IMR-90 (cell line): ENCODE data around the gene PARD6G. TPM values are rescaled to one million over a fixed set of nuclear protein-coding genes. Genes with fewer than 3 reads are reported as not detected.

Source experiments
- ATAC-seq: fragments of 200-7000 bp; cut with Tn5 transposase; 2 replicates; pipeline ENCODE4 v1.9.1; 2020; ENCODE audit warnings: low read depth, mild to moderate bottlenecking, moderate library complexity
- BruUV-seq: library from RNA; stranded (reverse); fragments of 400-500 nt; replicated peaks from 2 replicates; lab custom pipeline; 2021; lab: Mats Ljungman, UMichigan
- CTCF ChIA-PET: fragments of 300-600 bp; formaldehyde crosslinking; extraction: SDS; loops from one replicate; lab custom pipeline; 2021; ENCODE audit warnings: antibody characterized with exemption; lab: Yijun Ruan, JAX
- POLR2A ChIA-PET: fragments of 300-600 bp; sonication (Branson Sonifier 250); formaldehyde crosslinking; loops from one replicate; lab custom pipeline; 2022; ENCODE audit warnings: antibody characterized with exemption; ENCODE audit not compliant: unreplicated experiment; lab: Charles Lee
- DNase-seq: peaks from one replicate; pipeline ENCODE4 v3.0.0; 2013
- H2AFZ ChIP-seq: replicated peaks from 2 replicates; pipeline ENCODE3; 2013; ENCODE audit warnings: low read length, mild to moderate bottlenecking; ENCODE audit not compliant: poor library complexity
- H2AK5ac ChIP-seq: 2 replicates; pipeline ENCODE4 v1.6.1; 2013; ENCODE audit warnings: low read depth, low read length, inconsistent platforms
- H2AK9ac ChIP-seq: replicated peaks from 2 replicates; pipeline ENCODE3; 2013; ENCODE audit warnings: mild to moderate bottlenecking, low read depth, low read length, moderate library complexity; ENCODE audit not compliant: poor library complexity
- H2BK120ac ChIP-seq: 2 replicates; pipeline ENCODE4 v1.6.1; 2013; ENCODE audit warnings: low read depth, low read length, inconsistent platforms
- H2BK15ac ChIP-seq: 3 replicates; pipeline ENCODE4 v1.6.1; 2013; ENCODE audit warnings: low read depth, low read length, inconsistent platforms
- H2BK20ac ChIP-seq: 2 replicates; pipeline ENCODE4 v1.6.1; 2013; ENCODE audit warnings: low read depth, mild to moderate bottlenecking, inconsistent platforms, low read length, moderate library complexity
- H2BK5ac ChIP-seq: 2 replicates; pipeline ENCODE4 v1.6.1; 2013; ENCODE audit warnings: mild to moderate bottlenecking, low read depth, low read length, inconsistent platforms; ENCODE audit not compliant: poor library complexity, severe bottlenecking
- H3K14ac ChIP-seq: replicated peaks from 2 replicates; pipeline ENCODE4 v1.6.1; 2013; ENCODE audit warnings: low read depth, low read length, inconsistent platforms
- H3K18ac ChIP-seq: 2 replicates; pipeline ENCODE4 v1.6.1; 2013; ENCODE audit warnings: low read depth, low read length, control low read depth
- H3K23ac ChIP-seq: 2 replicates; pipeline ENCODE4 v1.6.1; 2013; ENCODE audit warnings: low read depth, low read length, inconsistent platforms
- H3K27ac ChIP-seq: 2 replicates; pipeline ENCODE4 v1.5.1; 2013; ENCODE audit warnings: mild to moderate bottlenecking, control low read depth, low read length; ENCODE audit not compliant: insufficient read depth
- H3K27me3 ChIP-seq: 2 replicates; pipeline ENCODE4 v1.6.1; 2013; ENCODE audit warnings: low read length; ENCODE audit not compliant: control insufficient read depth, insufficient read depth
- H3K36me3 ChIP-seq: 2 replicates; pipeline ENCODE4 v1.6.1; 2013; ENCODE audit warnings: low read length, mixed read lengths; ENCODE audit not compliant: control insufficient read depth, insufficient read depth
- H3K4ac ChIP-seq: 2 replicates; pipeline ENCODE4 v1.6.1; 2013; ENCODE audit warnings: low read depth, low read length, inconsistent platforms
- H3K4me1 ChIP-seq: 2 replicates; pipeline ENCODE4 v1.6.1; 2013; ENCODE audit warnings: low read length, mixed read lengths; ENCODE audit not compliant: control insufficient read depth, insufficient read depth
- H3K4me2 ChIP-seq: 2 replicates; pipeline ENCODE4 v1.6.1; 2013; ENCODE audit warnings: low read depth, mild to moderate bottlenecking, control low read depth, low read length, moderate library complexity
- H3K4me3 ChIP-seq: 2 replicates; pipeline ENCODE4 v1.5.1; 2013; ENCODE audit warnings: low read depth, mild to moderate bottlenecking, control low read depth, low read length, moderate library complexity; ENCODE audit not compliant: insufficient read depth
- H3K56ac ChIP-seq: 2 replicates; pipeline ENCODE4 v1.6.1; 2013; ENCODE audit warnings: low read length, inconsistent platforms; ENCODE audit not compliant: insufficient read depth; ENCODE audit errors: extremely low read depth
- H3K79me1 ChIP-seq, 2 experiments: 2 replicates each; pipeline ENCODE4 v1.6.1; 2013; ENCODE audit warnings: low read length in 2 of 2, inconsistent platforms in 1 of 2, low read depth in 1 of 2
- H3K9ac ChIP-seq: 2 replicates; pipeline ENCODE4 v1.6.1; 2013; ENCODE audit warnings: low read depth, low read length, control low read depth
- H3K9me1 ChIP-seq: 2 replicates; pipeline ENCODE4 v1.6.1; 2013; ENCODE audit warnings: low read length, inconsistent platforms; ENCODE audit not compliant: insufficient read depth
- H3K9me3 ChIP-seq: 2 replicates; pipeline ENCODE4 v1.6.1; 2013; ENCODE audit warnings: low read length; ENCODE audit not compliant: control insufficient read depth, insufficient read depth
- H4K20me1 ChIP-seq: 2 replicates; pipeline ENCODE4 v1.6.1; 2013; ENCODE audit warnings: low read length, inconsistent platforms; ENCODE audit not compliant: insufficient read depth
- H4K5ac ChIP-seq: 2 replicates; pipeline ENCODE4 v1.6.1; 2013; ENCODE audit warnings: mild to moderate bottlenecking, low read depth, low read length, control low read depth
- H4K8ac ChIP-seq, 2 experiments: 2 replicates each; pipeline ENCODE4 v1.6.1; 2013; ENCODE audit warnings: low read depth in 2 of 2, low read length in 2 of 2, control low read depth in 1 of 2, inconsistent platforms in 1 of 2
- H4K91ac ChIP-seq: 2 replicates; pipeline ENCODE4 v1.6.1; 2013; ENCODE audit warnings: low read depth, low read length, inconsistent platforms; ENCODE audit not compliant: insufficient read depth
- BHLHE40 ChIP-seq: fragments of 150-350 bp; IDR thresholded peaks from 2 replicates; pipeline ENCODE4 v1.6.1; 2016; ENCODE audit warnings: mild to moderate bottlenecking, low read depth, low read length
- CHD1 ChIP-seq: IDR thresholded peaks from 2 replicates; pipeline ENCODE4 v1.6.1; 2012; ENCODE audit warnings: low read depth, low read length, improper control_type of control experiment
- CTCF ChIP-seq: conservative IDR thresholded peaks from 2 replicates; pipeline ENCODE4 v1.5.1; 2012; ENCODE audit warnings: mild to moderate bottlenecking, low read depth, low read length, improper control_type of control experiment
- FOS ChIP-seq: fragments of 150-350 bp; IDR thresholded peaks from 2 replicates; pipeline ENCODE4 v1.6.1; 2016; ENCODE audit warnings: low read depth, low read length
- MAZ ChIP-seq: IDR thresholded peaks from 2 replicates; pipeline ENCODE4 v1.6.1; 2012; ENCODE audit warnings: low read depth, mild to moderate bottlenecking, low read length, improper control_type of control experiment, moderate library complexity, borderline replicate concordance
- MXI1 ChIP-seq: IDR thresholded peaks from 2 replicates; pipeline ENCODE4 v1.6.1; 2012; ENCODE audit warnings: low read depth, mild to moderate bottlenecking, low read length, moderate library complexity, borderline replicate concordance
- NFE2L2 ChIP-seq: fragments of 150-350 bp; IDR thresholded peaks from 2 replicates; pipeline ENCODE4 v1.6.1; 2016; ENCODE audit warnings: low read depth, mild to moderate bottlenecking, low read length
- WGBS, 2 experiments: methylation state at CpG; one replicate each; pipeline versions ENCODE4 v1.1.5 to v1.1.7; 2013; ENCODE audit warnings: missing lambda C conversion rate in 2 of 2; ENCODE audit not compliant: insufficient read length in 1 of 2; ENCODE audit errors: extremely low coverage in 2 of 2; 5-methylcytosine and 5-hydroxymethylcytosine counted together
- dilution Hi-C: fragments of 300-500 bp; cut with HindIII; formaldehyde crosslinking; loops from one replicate; pipeline ENCODE4 v1.14.3; 2018; ENCODE audit warnings: low sequenced_read_pairs; ENCODE audit not compliant: unreplicated experiment
- in situ Hi-C: fragments of 300-500 bp; cut with MboI; formaldehyde crosslinking; loops from 3 replicates; pipeline ENCODE4 v1.14.3; 2019; ENCODE audit warnings: low sequenced_read_pairs, inconsistent platforms, mixed read lengths
- intact Hi-C: fragments of 100-400 bp; cut with micrococcal nuclease; formaldehyde crosslinking; loops from 2 replicates; pipeline ENCODE4 v1.10.0; 2022
- polyA plus RNA-seq, 3 experiments: library from polyadenylated mRNA; depleted of rRNA; stranded (reverse); fragments of >200 nt; gene quantifications; 2 replicates each; pipeline ENCODE4 v1.2.3, GENCODE V29; 2012; ENCODE audit warnings: low replicate concordance in 1 of 3
- total RNA-seq: library from RNA; depleted of rRNA; stranded (reverse); fragments of >200 nt; gene quantifications from 2 replicates; pipeline ENCODE4 v1.2.3, GENCODE V29; 2012

Gene PARD6G
- total and polyA plus RNA-seq, 2 of the 4 experiments (the other 2 are of a cell fraction): 2.5 to 4.6 TPM

- TF ChIP-seq CTCF (no peak), MXI1 (no peak), BHLHE40 (no peak), FOS (no peak), MAZ (no peak), CHD1 (no peak), NFE2L2 (no peak)
- Histone ChIP-seq H2BK15ac (no peak overlapping the region), H3K4me1 (no peaks in the 10 kb centered on the region), H2BK120ac (no peak overlapping the region), H3K4me3 (no peak overlapping the region), H3K4me2 (no peak overlapping the region), H3K9me1 (no peaks in the 10 kb centered on the region), H2AFZ (no peak overlapping the region), H2BK20ac (no peak overlapping the region), H2AK9ac (no peak overlapping the region), H4K8ac (no peak overlapping the region), H3K23ac (no peak overlapping the region), H3K27me3 (no peaks in the 10 kb centered on the region), H4K5ac (no peak overlapping the region), H3K9me3 (no peaks in the 10 kb centered on the region), H3K36me3 (no peaks in the 10 kb centered on the region), H3K79me1 (peaks cover 0 to 3% of the 10 kb centered on the region in 2 experiments; a peak in 1 of 4 replicates), H3K56ac (no peak overlapping the region), H3K9ac (no peak overlapping the region), H2BK5ac (no peak overlapping the region), H3K18ac (no peak overlapping the region), H2AK5ac (no peak overlapping the region), H3K14ac (no peak overlapping the region), H3K27ac (no peak overlapping the region), H4K20me1 (no peaks in the 10 kb centered on the region; the same call in 1 of the 2 replicates), H3K4ac (no peak overlapping the region), H4K91ac (no peak overlapping the region)
- intact Hi-C loops: no loop called here
- no TSS peak for BruUV-seq
- dilution Hi-C loops: no loop called here
- in situ Hi-C loops: no loop called here
- 89% methylated on average over 8 of the region's 10 CpGs; no CpG with 5 or more reads in 1 of the 2 experiments for WGBS, 2 experiments
- DNase-seq (no peak), ATAC-seq (no peak)
- CTCF ChIA-PET: no interaction called here
- POLR2A ChIA-PET: no interaction called here
Measured at GRCh38 chr18:80189531-80189865, 57.8 kb downstream of the PARD6G start.
